HL-60 (cell line): ENCODE measurements around the gene SYNGAP1.

ENCODE experiments used
- DNase-seq, 2 experiments: peaks; one replicate each; pipeline ENCODE4 v3.0.0-alpha.2; 2010 to 2020; ENCODE audit warnings: low read depth in 1 of 2, low spot score in 1 of 2
- H3K27ac ChIP-seq: fragments of 250-450 bp; sonication (Bioruptor Pico); replicated peaks from 2 replicates; pipeline ENCODE4 v1.5.1; 2020; ENCODE audit warnings: mild to moderate bottlenecking, moderate library complexity
- H3K27me3 ChIP-seq: fragments of 250-450 bp; sonication (Bioruptor Pico); 2 replicates; pipeline ENCODE4 v1.5.1; 2021; ENCODE audit warnings: mild to moderate bottlenecking, moderate library complexity; ENCODE audit not compliant: insufficient read depth, poor library complexity, severe bottlenecking
- H3K4me3 ChIP-seq: replicated peaks from 2 replicates; pipeline ENCODE4 v1.5.1; 2011; ENCODE audit warnings: mild to moderate bottlenecking, control low read depth, low read length; ENCODE audit not compliant: insufficient read depth
- CTCF ChIP-seq: IDR thresholded peaks from one replicate; pipeline ENCODE4 v1.5.1; 2011; ENCODE audit warnings: low read length, control low read depth, inconsistent platforms; ENCODE audit not compliant: insufficient read depth
- GABPA ChIP-seq: IDR thresholded peaks from 2 replicates; pipeline ENCODE4 v1.6.1; 2012; ENCODE audit warnings: low read depth
- POLR2AphosphoS5 ChIP-seq: IDR thresholded peaks from 2 replicates; pipeline ENCODE4 v1.6.1; 2012; ENCODE audit warnings: low read depth
- REST ChIP-seq: IDR thresholded peaks from 2 replicates; pipeline ENCODE4 v1.6.1; 2012; ENCODE audit warnings: low read depth; ENCODE audit not compliant: insufficient replicate concordance
- SPI1 ChIP-seq: IDR thresholded peaks from 2 replicates; pipeline ENCODE4 v1.6.1; 2012; ENCODE audit warnings: low read depth, mild to moderate bottlenecking, borderline replicate concordance

SYNGAP1 gene

GRCh38 chr6:33456156-33456555, 36.3 kb downstream of the SYNGAP1 start:
- Histone ChIP-seq H3K4me3 (no peak overlapping the region), H3K27ac (no peak overlapping the region), H3K27me3 (no peaks in the 10 kb centered on the region)
- no peak for DNase-seq
- TF ChIP-seq SPI1: no peak
- TF ChIP-seq POLR2AphosphoS5: no peak
- TF ChIP-seq REST: no peak
- no peak for TF ChIP-seq GABPA
- TF ChIP-seq CTCF: no peak

- DNase-seq: no peak
- no peaks in the 10 kb centered on the region for H3K27me3 ChIP-seq
- no peak for TF ChIP-seq POLR2AphosphoS5
- no peak for TF ChIP-seq GABPA
- TF ChIP-seq CTCF: no peak
- no peak for TF ChIP-seq REST
- H3K27ac ChIP-seq: no peak overlapping the region
- no peak overlapping the region for H3K4me3 ChIP-seq
Observed at GRCh38 chr6:33458676-33459075, 38.8 kb downstream of the SYNGAP1 start.

GRCh38 chr6:33459226-33459625, 39.4 kb downstream of the SYNGAP1 start:
- TF ChIP-seq POLR2AphosphoS5: no peak
- DNase-seq: no peak
- Histone ChIP-seq H3K27me3 (no peaks in the 10 kb centered on the region), H3K27ac (no peak overlapping the region), H3K4me3 (no peak overlapping the region)

GRCh38 chr6:33466075-33466735, 46.3 kb downstream of the SYNGAP1 start:
- TF ChIP-seq SPI1 (no peak), GABPA (no peak), POLR2AphosphoS5 (no peak), CTCF (no peak), REST (no peak)
- no peak for DNase-seq
- H3K27me3 ChIP-seq: no peaks in the 10 kb centered on the region
- H3K27ac ChIP-seq: no peak overlapping the region
- H3K4me3 ChIP-seq: no peak overlapping the region
